Activated CD8-positive, alpha-beta memory T cell treated with anti-CD3 and anti-CD28 coated beads, Interleukin-2, amount 50 U/mL, for 4 hours (primary cell): Measurements from ENCODE around the gene NCAM1.

ENCODE experiments used
- DNase-seq: peaks from one replicate; pipeline ENCODE4 v3.0.0-alpha.2; 2020

The NCAM1 gene

DNA sequence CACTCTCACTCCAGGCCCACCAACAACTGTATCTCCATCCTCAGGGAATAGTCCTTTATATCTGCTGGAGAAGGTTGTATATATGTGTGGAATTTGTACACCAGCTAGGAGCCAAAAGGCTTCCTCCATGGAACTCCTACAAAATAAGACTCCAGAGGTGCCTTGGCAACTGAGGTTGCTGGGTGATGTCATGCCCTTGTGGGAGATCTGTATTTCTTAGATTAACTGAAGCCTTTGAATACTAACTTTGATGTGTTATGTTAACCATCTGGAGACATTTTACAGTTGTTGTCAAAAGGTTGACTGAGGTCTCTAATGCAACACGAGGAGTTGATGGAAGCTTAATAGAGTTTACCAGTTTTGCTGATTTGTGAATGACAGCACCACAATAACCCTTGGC lies 213.7 kb downstream of the NCAM1 start:
- DNase-seq = no peak

DNA sequence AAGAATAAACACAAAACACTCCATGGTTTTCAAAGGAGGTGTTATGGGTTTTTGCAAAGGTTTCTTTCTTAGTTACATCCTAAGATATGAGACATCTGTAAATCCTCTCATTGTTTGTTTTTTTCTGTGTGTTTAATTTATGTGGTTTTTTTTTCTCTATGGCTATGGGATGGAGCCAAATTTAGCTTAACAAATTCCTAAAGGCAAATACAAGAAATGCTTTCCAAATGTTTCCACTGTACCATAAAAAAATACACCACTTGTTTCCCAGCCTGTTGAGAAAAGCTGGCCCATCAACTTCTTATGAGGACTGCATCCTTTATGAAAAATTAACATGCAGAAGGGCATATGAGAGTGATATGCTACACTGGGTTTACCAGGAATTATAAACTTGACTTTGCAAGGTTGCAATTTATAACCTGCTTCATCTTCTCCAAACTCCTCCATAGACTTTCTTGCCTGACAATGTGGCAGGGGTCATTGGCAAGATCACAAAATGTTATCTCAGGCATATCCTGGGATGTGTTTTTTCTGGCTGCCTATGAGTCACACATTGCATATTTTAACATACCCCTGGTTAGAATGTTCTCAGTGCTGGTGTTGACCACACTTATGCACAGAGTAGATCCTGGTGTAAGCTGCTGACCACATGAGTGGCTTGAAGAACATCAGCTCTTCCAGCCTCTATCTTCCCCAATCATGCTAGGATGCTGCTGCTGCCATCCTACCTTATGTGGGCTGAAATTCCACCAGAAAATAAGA lies 215.6 kb downstream of the NCAM1 start:
- no peak for DNase-seq

DNA sequence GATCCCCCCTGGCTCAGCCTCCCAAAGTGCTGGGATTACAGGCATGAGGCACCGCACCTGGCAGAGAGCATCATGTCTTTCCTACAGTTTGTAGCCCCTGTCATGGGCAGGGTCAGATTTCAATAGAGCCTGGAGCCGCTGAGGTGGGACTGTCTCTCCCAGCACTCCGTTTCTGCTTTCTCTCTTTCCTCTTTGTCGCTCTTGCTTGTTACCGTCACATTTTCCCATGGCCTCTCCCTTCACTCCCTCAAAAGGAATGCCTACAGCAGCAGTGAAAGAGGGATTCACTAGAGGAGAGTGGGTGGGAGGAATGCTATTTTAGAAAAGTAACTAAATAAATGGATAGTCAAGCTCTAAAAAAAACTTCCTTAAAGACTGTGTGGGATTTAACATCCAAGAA lies 216.5 kb downstream of the NCAM1 start:
- no peak for DNase-seq

DNA sequence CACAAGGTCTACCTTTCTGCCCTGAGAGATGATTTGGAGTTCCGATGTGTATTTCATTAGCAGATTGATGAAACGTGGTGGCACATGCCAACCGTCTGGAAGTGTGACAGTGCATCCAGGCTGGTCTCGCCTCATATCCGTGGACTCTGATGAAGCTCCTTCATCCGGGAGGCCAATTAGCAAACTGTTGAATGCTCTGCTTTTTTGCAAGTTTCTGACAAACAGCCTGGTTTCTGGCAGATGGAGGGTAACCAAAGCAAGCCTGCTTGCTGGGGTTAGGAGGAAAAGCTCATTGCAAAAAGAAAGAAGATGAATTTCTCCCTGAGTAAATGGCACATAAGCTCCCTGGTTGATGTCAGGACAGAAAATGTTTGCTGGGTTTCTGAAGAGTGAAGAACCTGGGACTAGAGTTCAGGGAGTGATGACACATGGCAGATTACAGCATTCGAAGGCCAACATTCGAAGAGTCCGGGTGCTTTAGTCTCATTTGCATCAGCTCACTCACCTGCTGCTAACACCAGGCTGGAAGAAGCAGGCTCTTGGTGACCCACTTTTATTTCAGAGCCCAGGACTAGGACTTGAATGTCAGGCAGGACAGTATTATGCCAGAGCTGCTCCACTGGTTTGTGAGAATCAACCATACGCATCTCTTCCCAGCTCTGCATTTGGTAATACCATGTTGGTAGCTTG lies 217.3 kb downstream of the NCAM1 start:
- no peak for DNase-seq

DNA sequence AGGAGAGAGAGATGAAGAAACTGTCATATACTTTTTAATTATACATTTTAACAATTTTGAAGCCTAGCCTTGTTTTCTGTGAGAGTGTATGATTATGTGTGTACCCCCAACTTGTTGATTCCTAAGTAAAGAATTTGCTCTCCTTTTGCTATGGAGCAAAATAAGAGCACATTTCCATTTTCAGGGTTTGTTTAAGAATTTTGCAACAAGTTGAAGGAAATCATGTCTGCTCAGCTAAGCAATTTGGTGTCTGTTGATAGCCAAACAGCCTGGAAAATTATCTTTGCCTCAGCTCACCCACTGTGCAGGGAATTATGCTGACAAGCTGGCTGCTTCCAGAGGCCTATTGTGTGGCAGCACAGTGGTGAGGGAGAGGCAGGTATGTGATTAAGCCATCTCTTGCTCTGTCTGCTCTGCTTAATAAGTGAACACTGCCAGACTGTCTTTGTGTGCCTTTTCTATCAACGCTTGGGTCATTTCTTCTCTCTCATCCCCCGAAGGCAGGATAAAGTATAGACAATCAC lies 218.0 kb downstream of the NCAM1 start:
- DNase-seq = no peak

DNA sequence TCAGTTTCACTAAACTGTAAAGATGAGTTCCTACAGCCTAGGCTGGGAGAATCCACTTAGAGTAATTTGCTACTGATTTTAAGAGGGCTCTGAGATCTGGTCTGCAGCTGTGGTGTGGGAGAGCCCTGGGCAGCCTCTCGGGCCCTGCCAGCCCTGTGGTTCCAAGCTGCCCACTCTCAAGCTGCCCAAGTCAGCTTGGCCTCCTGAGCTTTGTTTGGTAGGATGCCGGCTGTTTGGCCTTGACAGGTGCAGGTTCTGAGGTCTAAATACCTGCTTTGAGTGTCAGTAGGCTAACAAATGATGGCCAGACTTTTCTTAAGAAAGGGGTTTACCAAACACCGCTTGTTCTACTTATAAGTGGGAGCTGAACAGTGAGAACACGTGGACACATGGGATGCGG lies 219.9 kb downstream of the NCAM1 start:
- no peak for DNase-seq

DNA sequence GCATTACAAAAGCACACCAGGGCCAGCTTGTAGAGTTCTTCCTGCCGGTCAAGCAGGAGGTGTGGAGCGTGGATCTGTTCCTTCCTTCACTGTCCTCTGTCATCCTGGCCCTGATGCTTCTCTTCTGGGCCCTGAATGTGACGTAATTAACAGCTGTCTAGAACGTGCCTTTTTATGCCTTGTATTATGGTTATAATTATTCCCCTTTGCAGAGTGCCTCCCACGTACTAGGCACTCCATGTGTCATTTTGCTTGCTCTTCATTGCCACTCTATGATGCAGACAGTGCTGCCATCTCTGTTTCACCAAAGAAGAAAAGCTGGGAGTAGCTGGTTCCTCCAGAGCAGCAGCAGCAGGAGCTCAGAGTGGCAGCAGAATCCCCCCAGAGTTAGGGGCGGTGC lies 221.1 kb downstream of the NCAM1 start:
- no peak for DNase-seq

DNA sequence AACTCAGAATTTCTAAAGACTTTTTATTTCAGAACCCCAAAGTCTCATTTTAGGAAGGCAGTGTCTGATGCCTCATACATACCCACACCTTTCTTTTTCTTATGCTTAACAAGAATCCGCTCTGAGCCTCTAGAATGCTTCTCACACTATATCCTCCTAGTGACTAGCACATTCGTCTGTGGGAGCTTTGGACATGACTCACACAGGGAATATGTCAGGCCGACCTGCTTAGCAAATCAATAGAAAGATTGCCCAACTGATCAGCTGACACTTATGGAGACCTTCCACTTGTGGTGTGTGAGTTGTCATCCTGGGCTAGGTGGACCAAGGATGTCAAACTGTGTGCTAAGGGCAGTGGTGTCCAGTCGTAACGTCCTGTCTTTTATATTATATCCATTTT lies 223.3 kb downstream of the NCAM1 start:
- DNase-seq = no peak

DNA sequence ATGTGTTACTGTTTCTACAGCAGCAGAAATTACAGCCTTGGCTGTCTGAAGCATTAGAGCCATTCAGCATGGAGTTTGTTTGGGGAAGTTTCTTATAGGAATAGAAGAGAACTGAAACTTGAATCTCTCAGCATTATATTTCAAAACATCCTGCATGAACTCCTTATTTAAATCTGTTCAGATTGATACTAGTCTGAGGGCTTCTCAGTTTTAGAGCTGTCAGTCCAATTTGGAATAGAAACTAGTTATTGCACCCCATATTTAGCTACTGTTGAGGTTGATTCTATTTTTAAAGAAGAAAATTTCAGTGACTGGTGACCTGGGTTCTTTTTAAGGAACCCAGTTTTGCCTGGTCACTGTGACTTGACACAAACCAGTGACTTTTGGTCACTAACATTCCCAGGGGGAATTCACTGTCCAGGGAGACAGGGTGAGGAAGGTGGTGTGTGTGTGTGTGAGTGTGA lies 227.2 kb downstream of the NCAM1 start:
- DNase-seq = no peak

DNA sequence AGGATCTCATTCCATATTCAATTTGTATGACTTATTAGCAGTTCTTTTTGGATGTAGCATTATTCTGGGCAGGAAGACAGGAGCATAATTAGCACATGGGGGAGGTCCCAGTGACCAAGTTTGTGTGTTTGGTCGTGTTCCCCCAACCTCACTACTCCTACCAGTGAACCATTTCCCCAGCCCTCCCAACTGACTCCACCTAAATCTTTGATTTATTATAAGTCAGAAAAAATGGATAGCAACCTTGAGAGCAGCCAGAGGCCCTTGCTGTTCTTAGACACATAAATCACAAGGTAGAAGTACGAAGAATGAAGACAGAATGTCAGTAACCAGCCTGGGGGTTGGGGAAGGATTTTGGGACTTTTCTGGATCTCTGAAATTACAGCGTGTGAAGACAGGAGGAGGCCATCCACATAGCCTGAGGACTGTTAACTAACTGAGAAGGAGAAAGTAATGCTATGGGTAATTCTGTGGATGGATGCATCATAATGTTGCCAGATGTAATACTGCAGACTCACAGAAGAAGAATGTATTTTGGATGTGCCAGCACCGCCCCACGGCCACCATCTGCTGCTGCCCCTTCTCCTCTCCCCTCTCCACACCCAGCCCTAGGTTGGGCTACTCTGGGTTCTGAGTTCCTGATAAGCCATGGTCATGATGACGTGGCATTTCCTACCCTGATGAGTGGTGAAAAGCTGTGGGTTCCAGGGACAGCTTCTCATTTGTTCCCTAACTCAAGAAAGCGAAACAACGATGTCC lies 228.9 kb downstream of the NCAM1 start:
- no peak for DNase-seq

DNA sequence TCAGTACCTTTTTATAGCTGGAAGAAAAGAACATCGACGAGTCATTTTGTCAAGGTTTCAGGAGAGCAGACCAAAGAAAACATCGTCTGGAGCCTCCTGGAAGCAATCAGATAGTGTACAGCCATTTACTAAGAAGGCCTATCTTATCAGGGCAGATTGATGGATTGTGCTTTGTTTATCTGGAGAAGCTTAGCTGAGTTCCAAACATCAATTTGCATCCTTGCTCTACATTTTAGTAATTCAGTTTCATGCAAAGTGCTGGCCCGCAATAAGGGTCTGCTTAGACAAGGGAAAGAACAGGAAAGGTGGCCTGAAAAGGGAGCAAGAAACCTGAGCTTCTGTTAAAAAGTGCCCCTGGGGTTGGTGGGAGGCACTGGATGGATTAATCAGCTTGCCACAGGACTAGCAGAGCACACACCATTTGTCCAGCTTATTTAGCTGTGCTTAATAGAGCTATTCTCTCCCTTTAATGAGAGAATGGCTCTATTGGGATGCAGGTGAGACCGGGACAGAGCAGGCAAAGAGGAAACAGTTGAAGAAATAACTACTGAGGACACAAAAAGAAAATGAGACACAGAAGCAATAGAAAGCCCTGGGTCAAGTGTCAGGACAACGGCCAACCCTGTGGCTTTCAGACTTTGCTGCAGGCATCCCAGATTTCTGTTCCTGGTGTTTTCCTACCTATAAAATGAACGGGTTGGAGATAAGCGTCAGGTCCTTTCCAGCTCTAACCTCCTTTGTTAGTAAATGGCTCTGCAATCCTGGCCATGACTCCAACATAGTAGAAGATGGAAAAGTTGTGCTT lies 231.1 kb downstream of the NCAM1 start:
- DNase-seq = no peak

DNA sequence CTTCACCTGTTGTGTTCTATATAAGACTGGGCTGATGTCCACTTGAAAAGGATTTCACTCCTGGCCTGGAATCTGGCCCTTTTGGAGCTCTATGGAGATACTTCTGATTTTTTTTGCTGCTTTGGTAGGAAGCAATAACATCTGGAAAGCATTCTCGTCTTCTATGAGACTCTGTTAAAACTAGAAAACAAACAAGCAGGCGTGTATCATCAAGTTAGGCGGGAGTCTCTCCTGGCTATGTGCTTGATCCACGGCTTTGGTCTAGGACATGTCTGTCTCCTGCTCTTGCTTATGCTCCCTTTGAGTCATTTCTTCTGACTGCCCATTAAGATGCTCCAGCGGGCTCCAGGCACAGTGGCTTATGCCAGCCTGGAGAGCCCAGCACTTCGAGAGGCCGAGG lies 231.8 kb downstream of the NCAM1 start:
- DNase-seq = no peak

DNA sequence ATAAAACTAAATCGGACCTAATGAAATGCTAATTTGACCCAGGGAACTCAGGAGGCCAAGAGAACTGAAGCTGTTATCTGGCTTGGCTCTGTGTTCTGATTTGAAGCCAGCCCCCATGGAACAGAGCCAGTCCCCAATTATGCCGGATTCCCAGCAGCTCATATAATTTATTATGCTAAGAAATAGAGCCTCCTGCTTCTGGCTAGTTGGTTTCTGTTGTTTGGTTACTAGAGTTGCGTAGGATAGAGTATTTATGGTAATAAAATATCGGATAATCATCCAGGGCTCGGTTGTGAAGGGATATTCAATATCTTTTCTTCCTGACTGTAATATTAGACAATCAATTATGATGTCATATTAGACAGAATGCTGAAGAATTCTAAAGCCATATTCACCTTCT lies 232.7 kb downstream of the NCAM1 start:
- DNase-seq = no peak

DNA sequence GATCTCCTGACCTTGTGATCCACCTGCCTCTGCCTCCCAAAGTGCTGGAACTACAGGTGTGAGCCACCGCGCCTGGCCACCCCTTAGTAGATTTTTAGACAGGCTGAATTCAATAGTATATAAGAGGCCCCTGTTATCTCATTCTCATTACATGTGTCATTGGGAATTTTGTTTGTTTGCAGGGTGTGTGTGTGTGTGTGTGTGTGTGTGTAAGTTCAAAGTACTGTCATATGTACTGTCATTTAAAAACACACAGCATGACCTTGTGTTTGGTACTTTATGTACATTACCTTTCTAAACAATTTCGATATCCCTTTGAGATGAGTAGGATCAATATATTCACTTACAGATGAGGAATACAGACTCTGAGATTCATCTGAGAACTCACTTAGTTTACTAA lies 234.5 kb downstream of the NCAM1 start:
- DNase-seq = no peak

DNA sequence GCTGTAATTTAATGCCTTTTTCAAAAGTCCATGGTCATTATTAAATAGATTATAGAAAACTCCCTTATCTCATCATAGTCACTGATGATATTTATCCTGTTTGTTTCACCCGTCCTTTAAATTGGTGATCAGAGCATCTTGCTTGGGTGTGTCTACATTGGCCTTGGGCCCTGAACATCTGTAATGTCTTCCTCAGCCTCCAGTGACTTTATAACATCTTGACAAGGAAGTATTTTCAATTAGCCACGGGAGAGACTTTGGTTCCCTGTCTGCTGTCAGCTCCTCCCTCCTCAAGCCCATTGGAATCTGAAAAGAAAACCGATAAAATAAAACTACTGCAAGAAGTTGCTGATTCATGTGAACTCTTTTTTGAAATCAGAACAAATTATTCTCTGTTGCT lies 236.2 kb downstream of the NCAM1 start:
- DNase-seq = no peak

DNA sequence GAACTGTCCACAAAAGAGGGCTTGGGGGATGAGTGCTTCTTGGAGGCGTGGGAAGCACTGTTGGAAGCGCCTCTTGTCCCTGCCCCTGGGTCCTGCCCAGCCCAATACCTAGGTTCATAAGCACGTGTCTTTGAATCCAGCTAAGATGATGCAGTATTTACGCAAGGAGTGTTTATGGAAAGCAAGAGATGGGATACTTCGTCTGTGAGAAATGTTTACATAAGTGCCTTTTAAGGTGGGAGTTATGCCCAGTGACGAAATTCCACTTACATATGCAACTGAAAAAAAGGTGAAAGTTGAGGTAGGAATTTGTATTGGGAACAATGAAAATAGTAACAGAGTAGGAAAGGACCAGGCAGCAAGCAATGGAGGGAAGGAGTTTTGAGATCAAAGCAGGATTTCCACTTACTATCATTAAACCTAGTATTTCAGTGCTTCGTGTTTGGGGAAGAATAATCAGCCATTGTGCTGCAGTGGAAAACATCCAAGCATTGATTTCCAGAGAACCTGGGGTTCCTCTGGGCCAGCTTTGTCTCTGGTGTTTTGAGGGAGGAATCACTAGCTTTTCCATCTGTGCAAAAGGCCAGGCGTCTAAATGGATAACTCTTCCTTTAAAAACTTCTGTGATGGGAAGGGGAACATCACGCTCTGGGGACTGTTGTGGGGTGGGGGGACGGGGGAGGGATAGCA lies 237.9 kb downstream of the NCAM1 start:
- no peak for DNase-seq

DNA sequence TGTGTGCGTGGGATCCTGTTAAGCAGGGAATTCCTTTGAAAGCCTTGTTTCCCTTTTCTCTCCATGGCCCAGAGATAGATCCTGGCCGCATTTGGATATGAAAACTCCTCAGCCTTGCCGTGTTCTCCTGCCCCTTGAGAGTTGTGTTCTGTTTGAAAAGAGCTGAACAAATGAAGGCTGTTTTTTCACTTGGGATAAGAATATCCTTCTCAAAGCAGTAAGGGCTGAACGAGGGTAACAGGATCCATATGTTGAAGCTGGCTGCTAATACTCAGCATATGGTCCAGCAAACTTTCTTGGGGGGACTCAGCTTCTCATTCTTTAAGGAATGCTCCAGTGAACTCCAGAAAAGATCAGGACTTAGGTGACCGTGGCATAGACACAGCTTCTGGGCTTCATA lies 238.6 kb downstream of the NCAM1 start:
- no peak for DNase-seq

DNA sequence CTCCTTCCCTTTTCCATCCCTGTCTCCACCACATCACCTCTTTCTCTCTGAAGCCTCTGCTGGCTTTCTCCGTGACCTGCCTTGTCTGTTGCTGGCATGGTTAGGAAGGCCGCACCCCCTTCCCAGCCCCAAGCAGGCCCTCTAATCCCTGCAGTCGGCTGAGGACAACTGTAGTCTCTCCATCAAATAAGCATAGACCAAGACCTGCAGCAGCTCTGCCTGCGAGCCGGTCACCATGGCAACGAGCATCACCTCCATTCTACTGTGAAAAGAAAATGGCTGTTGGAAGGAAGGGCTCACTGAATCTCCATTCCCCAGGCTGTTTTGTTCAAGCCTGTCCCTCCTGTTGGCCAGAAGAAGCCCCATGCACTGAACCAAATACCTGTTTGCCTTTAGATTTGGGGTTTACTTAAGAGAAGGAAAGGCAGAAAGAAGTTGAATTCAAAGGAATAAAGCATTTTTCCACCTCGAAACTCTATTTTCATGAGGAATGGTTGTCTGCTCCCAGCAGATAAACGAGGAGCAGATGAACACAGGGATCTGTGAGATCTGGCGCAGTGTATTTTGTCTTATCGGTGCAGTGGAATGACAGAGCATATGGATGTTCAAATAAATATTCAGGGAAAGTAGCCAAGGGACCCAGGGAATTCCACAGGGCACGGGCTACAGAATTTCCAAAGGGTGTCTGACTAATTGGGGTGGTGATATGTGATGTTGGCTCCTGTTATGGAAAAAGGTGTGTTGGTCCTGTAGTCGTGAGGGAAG lies 240.0 kb downstream of the NCAM1 start:
- DNase-seq = no peak

DNA sequence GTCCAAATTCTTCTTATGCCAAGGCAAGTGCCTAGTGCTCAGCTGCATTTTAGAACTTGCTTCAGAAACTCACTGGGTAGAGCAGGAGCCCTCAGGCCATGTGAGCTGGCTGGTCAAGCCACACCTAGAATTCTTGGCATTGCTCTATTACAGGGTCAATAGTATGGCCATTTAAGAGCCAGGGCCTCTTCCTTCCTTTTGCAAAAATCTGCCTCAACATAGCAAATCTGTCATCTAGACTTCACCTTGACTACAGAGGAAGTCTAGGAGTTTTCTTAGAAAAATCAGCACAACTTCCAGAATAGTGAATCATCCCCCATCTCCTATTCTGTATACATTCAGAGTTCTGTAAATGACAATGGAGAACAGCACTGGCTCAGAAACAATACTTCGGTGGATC lies 241.2 kb downstream of the NCAM1 start:
- no peak for DNase-seq

DNA sequence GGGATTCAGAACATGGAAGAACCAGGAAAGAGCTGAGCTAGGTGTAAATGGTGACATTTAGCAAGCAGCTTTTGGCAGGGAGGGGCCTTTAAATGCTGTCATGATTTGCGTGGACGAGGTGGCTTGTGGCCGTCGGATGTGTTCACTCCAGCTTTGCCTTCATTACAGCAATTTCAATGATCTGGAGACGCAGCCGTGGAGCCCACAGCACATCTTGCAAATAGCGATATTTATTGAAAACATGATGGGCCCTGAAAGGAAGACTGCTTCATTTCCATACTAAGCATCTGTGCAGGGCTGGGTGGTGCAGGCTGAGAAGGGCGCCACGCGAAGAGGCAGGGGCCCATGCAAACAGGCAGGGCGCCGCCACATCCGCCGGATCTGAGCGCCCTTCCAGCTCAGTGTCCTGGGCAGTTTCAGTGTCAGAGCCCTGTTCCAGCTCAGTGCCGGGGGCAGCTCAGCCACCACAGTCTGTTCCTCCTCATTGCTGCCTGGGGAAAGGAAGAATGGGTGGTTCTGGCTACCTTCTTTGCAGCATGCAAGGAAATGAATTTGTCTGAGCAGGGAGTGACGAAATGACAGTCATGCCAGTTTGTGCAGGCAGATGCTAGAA lies 242.0 kb downstream of the NCAM1 start:
- DNase-seq = no peak

DNA sequence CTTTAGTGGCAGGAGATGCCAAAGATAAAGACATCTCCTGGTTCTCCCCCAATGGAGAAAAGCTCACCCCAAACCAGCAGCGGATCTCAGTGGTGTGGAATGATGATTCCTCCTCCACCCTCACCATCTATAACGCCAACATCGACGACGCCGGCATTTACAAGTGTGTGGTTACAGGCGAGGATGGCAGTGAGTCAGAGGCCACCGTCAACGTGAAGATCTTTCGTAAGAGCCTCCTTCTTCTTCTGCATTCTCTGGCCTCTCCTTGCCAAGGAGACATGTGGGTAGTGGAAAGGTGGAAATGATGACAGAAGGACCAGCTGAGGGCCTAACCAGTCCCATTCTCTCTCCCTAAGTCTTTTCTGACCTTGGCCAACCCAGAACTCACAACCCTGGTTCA lies 243.1 kb downstream of the NCAM1 start:
- DNase-seq = no peak
